HG03025 (cell line): Measurements from ENCODE around the gene BICDL2.

ENCODE experiments used
- ATAC-seq: cut with Tn5 transposase; IDR thresholded peaks from one replicate; pipeline ENCODE4 v1.9.1; 2021; ENCODE audit warnings: mild to moderate bottlenecking, moderate library complexity; ENCODE audit not compliant: unreplicated experiment, low FRiP score

The BICDL2 gene

GRCh38 chr16:3013998-3014690 lies 22.6 kb downstream of the BICDL2 start:
- no peak for ATAC-seq

- ATAC-seq = no peak
Measured at GRCh38 chr16:3013491-3013951, 23.2 kb downstream of the BICDL2 start.

GRCh38 chr16:3012828-3013420 lies 23.8 kb downstream of the BICDL2 start, which contains the start of gene CLDN9:
Gene CLDN9 (plus strand): TSS chr16:3012923. CDS start chr16:3013363, 440 bp downstream.
- ATAC-seq = no peak

- ATAC-seq = no peak
Measured at GRCh38 chr16:3012246-3012645, 24.5 kb downstream of the BICDL2 start.

- ATAC-seq = no peak
Measured at GRCh38 chr16:3010510-3010909, 26.2 kb downstream of the BICDL2 start.

GRCh38 chr16:3009568-3010390 lies 27.0 kb downstream of the BICDL2 start:
- ATAC-seq = no peak

GRCh38 chr16:3008690-3009037 lies 28.1 kb downstream of the BICDL2 start:
- no peak for ATAC-seq

GRCh38 chr16:3007957-3008689 lies 28.6 kb downstream of the BICDL2 start:
- no peak for ATAC-seq

GRCh38 chr16:3007059-3007956 lies 29.4 kb downstream of the BICDL2 start:
- ATAC-seq = no peak

- no peak for ATAC-seq
Measured at GRCh38 chr16:3004781-3005284, 31.9 kb downstream of the BICDL2 start.

- peak; percentile 11 for ATAC-seq
Measured at GRCh38 chr16:3004319-3004718, 32.4 kb downstream of the BICDL2 start.

- peak; percentile 92 for ATAC-seq
Measured at GRCh38 chr16:3003582-3004270, 33.0 kb downstream of the BICDL2 start.

- no peak for ATAC-seq
Measured at GRCh38 chr16:3001316-3001715, 35.4 kb downstream of the BICDL2 start.

GRCh38 chr16:3000540-3000939 lies 36.2 kb downstream of the BICDL2 start:
- ATAC-seq = no peak

- no peak for ATAC-seq
Measured at GRCh38 chr16:2999929-3000328, 36.8 kb downstream of the BICDL2 start.

GRCh38 chr16:2996298-2996697 lies 40.4 kb downstream of the BICDL2 start:
- ATAC-seq = no peak

- ATAC-seq = no peak
Measured at GRCh38 chr16:2992383-2993081, 44.2 kb downstream of the BICDL2 start.

- ATAC-seq = no peak
Measured at GRCh38 chr16:2991566-2992261, 45.0 kb downstream of the BICDL2 start.
